Inflammatory macrophage (primary cell): Measurements from ENCODE around the gene BSCL2.
"Not testable (repeated sequence)": the region's sequence is repeated elsewhere in the genome, so short reads cannot be mapped to it uniquely, and the experiment has no call there.

Experiments used
- DNase-seq, 2 donors: peaks; one replicate each; pipeline ENCODE4 v3.0.0-alpha.2; 2020 to 2022

Gene BSCL2

GRCh38 chr11:62652161-62653006 is 54.8 kb downstream of the BSCL2 start:
- DNase-seq = no peak

GRCh38 chr11:62650283-62650682 is 56.9 kb downstream of the BSCL2 start:
- not testable (repeated sequence) for DNase-seq

- no peak for DNase-seq
Measured at GRCh38 chr11:62649486-62649885, 57.7 kb downstream of the BSCL2 start.

GRCh38 chr11:62648967-62649364 is 58.3 kb downstream of the BSCL2 start:
- no peak for DNase-seq

GRCh38 chr11:62648185-62648966 is 58.8 kb downstream of the BSCL2 start:
- DNase-seq = no peak

GRCh38 chr11:62647609-62648005 is 59.6 kb downstream of the BSCL2 start:
- DNase-seq = no peak

GRCh38 chr11:62646825-62647608 is 60.2 kb downstream of the BSCL2 start:
- DNase-seq = no peak

- DNase-seq = peak; percentile 98 to 99
Measured at GRCh38 chr11:62645946-62646824, 61.0 kb downstream of the BSCL2 start, which contains the start of gene GANAB. TSS of gene GANAB (minus strand) at chr11:62646613. CDS start at chr11:62646599, 14 bp downstream.

- DNase-seq = peak in 1 of 2 donors; percentile 11
Measured at GRCh38 chr11:62645671-62645945, 61.6 kb downstream of the BSCL2 start.

- DNase-seq = no peak
Measured at GRCh38 chr11:62644220-62644619, 63.0 kb downstream of the BSCL2 start.
